HG03095 (cell line): ENCODE data around the gene MROH9.
"Not testable (repeated sequence)": the region's sequence is repeated elsewhere in the genome, so short reads cannot be mapped to it uniquely, and the experiment has no call there.

Experiments
- ATAC-seq: cut with Tn5 transposase; IDR thresholded peaks from one replicate; pipeline ENCODE4 v1.9.1; 2021; ENCODE audit warnings: moderate library complexity; ENCODE audit not compliant: unreplicated experiment

Gene MROH9, protein sequence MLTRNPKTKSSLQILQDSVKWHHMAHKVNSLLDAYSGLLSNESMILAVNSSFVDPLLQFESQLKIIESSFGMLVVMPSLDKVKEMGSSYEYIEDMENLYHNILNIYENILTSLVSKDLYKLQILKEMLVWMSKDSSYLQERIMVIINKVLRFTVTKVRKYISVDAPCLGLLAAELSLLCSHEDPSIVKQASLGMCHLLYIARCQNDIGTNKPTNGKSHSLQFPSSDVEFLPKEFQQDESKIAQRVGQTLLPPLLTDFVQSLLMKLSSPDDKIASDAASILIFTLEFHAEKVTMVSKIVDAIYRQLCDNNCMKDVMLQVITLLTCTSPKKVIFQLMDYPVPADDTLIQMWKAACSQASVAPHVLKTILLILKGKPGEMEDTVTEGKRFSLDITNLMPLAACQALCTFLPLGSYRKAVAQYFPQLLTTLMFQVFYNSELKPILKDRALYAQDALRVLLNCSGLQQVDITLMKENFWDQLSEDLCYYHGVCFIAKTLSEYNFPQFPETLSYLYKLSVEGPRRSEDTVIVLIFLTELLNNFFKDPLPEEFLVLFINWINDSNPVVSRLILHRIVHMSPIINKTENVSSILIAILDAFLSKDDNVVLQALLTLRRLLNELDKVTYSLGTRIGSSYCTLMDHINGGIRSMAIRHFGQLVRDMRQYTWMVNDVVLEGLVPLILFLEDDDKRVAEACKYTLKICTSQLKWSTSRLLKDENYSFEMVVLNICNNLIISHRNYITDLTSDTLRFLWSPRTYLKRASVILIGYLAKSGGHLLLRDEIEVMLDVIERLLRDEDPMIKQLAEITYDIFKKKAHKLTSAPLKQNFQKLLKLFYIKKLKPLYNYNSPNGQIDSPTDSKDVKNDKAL

DNA sequence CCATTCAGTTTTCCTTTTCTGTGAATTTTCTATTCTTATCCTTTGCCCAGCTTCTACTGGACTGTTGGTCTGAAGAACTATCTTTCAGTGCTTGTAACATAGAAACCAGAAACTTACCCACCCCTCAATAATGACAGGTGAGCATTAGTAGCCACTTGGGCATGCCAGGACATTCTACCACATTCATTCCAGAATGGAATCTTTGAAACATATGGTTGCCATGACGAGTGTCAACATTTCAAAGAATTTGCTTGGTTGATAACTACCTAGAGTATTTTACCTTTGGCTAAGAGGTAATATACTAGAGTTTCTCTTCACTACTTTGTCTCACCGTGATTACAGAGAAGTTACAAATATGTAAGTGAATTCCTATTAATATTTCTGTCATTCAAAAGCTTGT lies at the start of gene MROH9:
TSS of gene MROH9 (plus strand) at position 304 of the 400 bp plus-strand sequence. CDS start 10,023 bp downstream, outside the sequence.
- no peak for ATAC-seq

DNA sequence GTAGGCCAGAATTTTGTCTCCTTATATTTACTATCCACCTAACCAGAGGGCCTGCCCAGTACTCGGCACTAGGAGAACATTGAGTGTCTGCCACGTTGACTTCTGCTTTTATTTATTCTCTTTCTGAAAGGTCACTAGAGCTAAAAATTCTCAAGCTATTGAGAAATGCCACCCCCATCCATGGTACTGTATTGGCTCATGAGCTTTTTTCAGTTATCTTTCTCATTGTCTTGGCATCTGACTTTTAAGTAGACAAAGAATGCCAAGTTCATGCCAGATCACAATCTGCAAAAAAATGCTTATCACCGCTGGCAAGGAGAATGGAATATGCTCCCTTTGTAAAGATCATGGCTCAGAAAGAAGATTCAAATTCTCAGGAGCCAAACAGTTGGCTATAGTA lies 49.8 kb upstream of the MROH9 start:
- no peak for ATAC-seq

DNA sequence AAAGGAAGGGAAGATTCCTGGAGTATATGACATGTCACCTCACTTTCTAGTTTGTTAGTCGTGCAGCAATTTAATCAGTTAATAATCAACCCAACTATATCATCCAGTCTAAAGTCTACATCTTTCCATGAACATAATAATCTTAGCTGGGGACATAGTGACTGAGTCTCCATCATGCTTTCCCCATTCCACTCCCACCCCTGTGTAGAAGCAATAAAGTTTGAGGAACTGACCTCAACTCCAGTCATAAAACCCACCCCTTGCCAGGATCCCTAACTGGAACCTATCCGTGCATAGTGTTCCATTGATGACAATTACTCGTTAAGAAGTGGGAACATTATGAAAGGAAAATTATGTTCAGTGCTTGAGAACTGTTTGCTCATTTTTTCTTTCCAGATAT lies 48.9 kb upstream of the MROH9 start:
- no peak for ATAC-seq

GRCh38 chr1:170887726-170888125 lies 47.6 kb upstream of the MROH9 start:
- no peak for ATAC-seq

DNA sequence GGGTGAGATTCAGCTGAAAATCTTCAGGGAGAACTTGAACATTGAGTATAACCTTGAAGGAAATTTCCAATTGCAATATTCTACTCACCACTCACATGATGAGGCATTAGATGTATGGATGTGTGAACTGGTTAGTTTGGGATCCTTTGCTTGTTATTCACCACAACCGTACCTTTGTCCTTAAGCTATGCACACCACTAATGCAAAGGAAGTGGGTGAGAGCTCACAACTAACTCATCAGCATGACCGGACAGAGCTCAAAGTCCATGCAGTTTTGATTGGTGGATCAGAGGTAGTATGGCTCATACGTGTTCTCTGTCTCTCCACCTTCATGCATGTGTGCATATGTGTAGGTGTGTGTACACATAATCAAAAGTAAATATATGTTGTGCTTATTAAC lies 43.5 kb upstream of the MROH9 start:
- no peak for ATAC-seq

GRCh38 chr1:170893655-170894297 lies 41.6 kb upstream of the MROH9 start:
- ATAC-seq, result no peak

DNA sequence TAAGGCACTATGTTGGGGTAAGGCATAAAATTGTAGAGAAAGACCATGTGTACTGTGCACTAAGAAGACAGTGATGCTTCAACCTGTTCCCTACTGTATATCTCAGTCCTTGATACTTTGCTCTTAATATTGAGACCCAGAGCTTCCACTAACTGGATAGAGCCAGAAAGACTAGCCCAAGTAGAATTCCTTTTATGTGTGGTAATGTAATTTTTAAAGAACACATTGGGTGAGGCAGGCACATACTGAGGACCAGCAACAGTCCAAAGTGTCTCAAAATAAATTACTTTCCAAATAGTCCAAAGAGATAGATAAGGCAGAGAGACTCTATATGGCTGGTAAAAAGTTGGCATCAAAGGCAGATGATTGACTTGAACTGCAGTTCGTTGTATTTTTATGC lies 31.4 kb upstream of the MROH9 start:
- ATAC-seq, result no peak

GRCh38 chr1:170908942-170909341 lies 26.4 kb upstream of the MROH9 start:
- ATAC-seq, result no peak

DNA sequence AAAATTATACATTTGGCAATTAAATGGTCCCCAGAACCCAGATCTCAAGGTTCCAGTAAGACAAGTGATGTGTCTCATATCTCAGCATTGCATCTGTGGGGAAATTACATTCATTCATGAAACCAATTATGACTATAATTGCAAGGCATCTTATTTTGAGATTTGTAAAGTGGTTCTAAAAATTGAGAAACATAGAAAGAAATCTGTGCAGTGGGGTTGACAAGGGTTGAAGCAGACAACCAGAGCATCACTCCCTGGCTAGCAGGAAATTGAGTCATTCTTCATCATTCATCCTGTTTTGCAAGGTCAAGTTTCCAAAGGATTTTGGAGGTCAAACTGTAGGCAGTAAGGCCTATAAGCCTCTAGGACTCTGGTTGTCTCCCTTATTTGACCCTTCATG lies 25.1 kb upstream of the MROH9 start:
- no peak for ATAC-seq

DNA sequence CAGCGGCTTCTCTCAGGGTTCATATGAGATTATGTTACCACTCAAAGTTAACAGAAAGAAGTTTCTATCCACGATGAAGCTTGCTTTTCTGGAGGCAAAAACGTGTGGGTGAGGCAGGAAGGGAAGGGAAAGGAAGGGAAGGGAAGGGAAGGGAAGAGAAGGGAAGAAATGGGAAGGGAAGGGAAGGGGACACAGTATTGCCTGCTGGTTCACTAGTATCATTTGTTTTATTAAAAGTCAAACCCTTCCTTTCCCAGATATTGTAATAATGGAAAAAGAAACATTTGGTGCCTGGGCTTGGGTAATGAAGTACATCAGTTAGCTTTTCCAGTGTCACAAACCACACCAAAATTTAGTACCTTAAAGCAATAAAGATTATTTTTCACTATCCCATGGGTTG lies 18.0 kb upstream of the MROH9 start:
- ATAC-seq, result no peak

GRCh38 chr1:170924656-170925055 lies 10.7 kb upstream of the MROH9 start:
- ATAC-seq, result not testable (repeated sequence)

GRCh38 chr1:170927955-170928840 lies 7.1 kb upstream of the MROH9 start:
- no peak for ATAC-seq

DNA sequence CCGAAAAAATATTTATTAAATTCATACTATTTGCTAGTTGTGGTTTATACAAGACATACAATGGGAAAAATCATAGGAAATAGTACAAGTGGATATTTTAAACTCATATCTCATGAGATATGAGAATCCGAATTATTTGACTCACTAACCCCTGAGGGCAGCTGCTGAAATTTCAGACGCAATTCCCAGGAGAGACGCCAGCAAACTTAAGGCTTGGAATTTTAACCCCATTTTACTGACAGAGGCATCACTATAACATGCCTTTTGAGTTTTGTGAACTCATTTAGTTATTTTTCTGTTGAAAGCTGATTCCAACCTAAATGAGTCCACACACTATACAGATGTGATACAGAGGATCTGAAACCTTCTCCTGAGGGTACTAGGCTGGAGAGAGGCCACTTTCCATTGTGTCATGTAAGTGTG lies 5.9 kb upstream of the MROH9 start:
- no peak for ATAC-seq

DNA sequence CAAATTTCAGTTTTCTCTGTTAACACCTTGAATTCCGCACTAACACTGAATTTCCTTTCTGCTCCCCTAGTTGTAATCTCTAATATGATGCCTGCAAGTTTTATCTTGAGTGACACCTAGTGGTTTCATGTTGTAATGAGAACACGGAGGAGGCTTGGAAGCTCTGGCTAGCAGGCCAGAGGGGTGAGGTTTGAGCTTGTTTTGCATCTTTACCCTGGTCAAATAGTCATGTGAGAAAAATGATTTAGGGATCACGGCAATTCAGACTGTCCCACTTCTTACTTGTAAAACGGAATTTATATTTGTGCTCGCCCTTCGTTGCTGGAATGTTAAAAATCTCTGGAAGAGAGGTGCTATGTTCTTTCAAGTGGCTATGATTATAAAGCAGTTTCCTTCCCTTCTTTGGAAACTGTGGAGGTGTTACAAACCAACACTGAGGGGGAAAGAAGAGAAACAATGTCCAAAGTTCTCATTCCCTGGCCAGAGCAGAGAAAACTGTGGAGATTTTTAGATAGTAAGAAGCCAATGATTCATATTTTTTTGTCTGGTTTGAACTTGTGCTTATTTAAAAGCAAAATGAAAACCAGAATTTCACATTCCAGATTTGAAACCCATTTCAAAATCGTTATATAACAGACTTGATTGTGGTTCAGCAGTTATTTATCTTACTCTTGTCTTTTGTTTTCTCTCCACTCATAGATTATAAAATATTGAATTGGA lies 5.3 kb upstream of the MROH9 start:
- peak; percentile 84 for ATAC-seq

GRCh38 chr1:170931650-170932049 lies 3.7 kb upstream of the MROH9 start:
- no peak for ATAC-seq

DNA sequence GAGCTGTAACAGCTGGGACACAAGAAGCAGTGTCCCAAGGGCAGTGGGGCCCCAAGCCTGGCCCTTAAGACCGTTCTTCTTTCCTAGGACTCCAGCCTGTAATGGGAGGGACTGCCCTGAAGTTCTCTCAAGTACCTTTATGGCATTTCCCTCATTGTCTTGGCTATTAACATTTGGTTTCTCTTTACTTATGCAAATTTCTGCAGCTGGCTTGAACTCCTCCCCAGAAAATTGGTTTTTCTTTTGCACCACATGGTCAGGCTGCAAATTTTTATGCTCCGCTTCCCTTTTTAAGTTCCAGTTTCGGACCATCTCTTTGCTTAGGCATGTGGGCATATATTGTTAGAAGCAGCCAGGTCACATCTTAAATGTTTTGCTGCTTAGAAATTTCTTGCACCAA lies 3.1 kb upstream of the MROH9 start:
- peak; percentile 50 for ATAC-seq

- no peak for ATAC-seq
These were observed 2.9 kb downstream of the MROH9 start for GRCh38 chr1:170938281-170938680.

DNA sequence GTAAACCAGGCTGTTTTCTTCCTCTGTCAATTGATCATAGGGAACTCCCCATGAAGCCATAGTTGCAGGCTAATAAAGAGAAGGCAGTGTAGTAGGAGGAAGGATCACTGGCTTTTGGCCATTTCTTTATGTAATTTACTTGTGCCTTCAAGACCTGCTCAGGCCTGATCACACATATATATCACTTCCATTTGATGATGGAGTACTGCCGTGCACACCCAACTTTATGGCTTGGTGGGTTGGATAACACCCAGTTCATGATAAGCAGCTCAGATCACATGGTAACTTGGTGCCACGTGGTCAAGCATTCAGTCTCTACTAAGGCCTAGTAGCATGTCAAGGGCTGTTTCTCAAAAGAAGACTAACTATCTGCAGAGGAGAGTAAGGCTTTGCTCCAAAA lies 4.1 kb downstream of the MROH9 start:
- no peak for ATAC-seq

GRCh38 chr1:170951744-170952143 lies 16.4 kb downstream of the MROH9 start:
- not testable (repeated sequence) for ATAC-seq

GRCh38 chr1:170959385-170959784 lies 24.1 kb downstream of the MROH9 start:
- ATAC-seq, result no peak
